HG03469 (cell line): Measurements from ENCODE around the gene NEURL1B.
"Not testable (repeated sequence)": the region's sequence is repeated elsewhere in the genome, so short reads cannot be mapped to it uniquely, and the experiment has no call there.

ENCODE experiments used
- ATAC-seq: cut with Tn5 transposase; IDR thresholded peaks from one replicate; pipeline ENCODE4 v1.9.1; 2021; ENCODE audit warnings: mild to moderate bottlenecking, moderate library complexity, moderate number of reproducible peaks; ENCODE audit not compliant: unreplicated experiment

NEURL1B gene

GRCh38 chr5:172692451-172692850, 51.4 kb downstream of the NEURL1B start:
- ATAC-seq = no peak

- no peak for ATAC-seq
Observed at GRCh38 chr5:172692981-172693380, 51.9 kb downstream of the NEURL1B start.

- no peak for ATAC-seq
Observed at GRCh38 chr5:172694061-172694460, 53.0 kb downstream of the NEURL1B start.

GRCh38 chr5:172694541-172694940, 53.5 kb downstream of the NEURL1B start:
- ATAC-seq = no peak

- ATAC-seq = no peak
Observed at GRCh38 chr5:172695232-172696054, 54.4 kb downstream of the NEURL1B start.

- no peak for ATAC-seq
Observed at GRCh38 chr5:172696171-172696849, 55.2 kb downstream of the NEURL1B start.

- ATAC-seq = no peak
Observed at GRCh38 chr5:172697123-172698121, 56.4 kb downstream of the NEURL1B start.

GRCh38 chr5:172699423-172699822, 58.4 kb downstream of the NEURL1B start:
- no peak for ATAC-seq

GRCh38 chr5:172699999-172700364, 58.9 kb downstream of the NEURL1B start:
- ATAC-seq = no peak

GRCh38 chr5:172700365-172701290, 59.6 kb downstream of the NEURL1B start:
- no peak for ATAC-seq

GRCh38 chr5:172701291-172701656, 60.2 kb downstream of the NEURL1B start:
- ATAC-seq = no peak

- no peak for ATAC-seq
Observed at GRCh38 chr5:172703952-172704351, 62.9 kb downstream of the NEURL1B start.

GRCh38 chr5:172705576-172706084, 64.6 kb downstream of the NEURL1B start:
- no peak for ATAC-seq

GRCh38 chr5:172706796-172707195, 65.7 kb downstream of the NEURL1B start:
- no peak for ATAC-seq

- ATAC-seq = no peak
Observed at GRCh38 chr5:172707285-172708182, 66.5 kb downstream of the NEURL1B start.

- no peak for ATAC-seq
Observed at GRCh38 chr5:172708183-172708505, 67.1 kb downstream of the NEURL1B start.

GRCh38 chr5:172710676-172711075, 69.6 kb downstream of the NEURL1B start:
- ATAC-seq = no peak

- not testable (repeated sequence) for ATAC-seq
Observed at GRCh38 chr5:172711321-172711861, 70.3 kb downstream of the NEURL1B start.

GRCh38 chr5:172712610-172713009, 71.5 kb downstream of the NEURL1B start:
- ATAC-seq = no peak
